HG02973 (cell line): ENCODE results near the gene SERTAD3.
"Not testable (repeated sequence)": the region's sequence is repeated elsewhere in the genome, so short reads cannot be mapped to it uniquely, and the experiment has no call there.

Experiments
- ATAC-seq: cut with Tn5 transposase; IDR thresholded peaks from one replicate; pipeline ENCODE4 v1.9.1; 2021; ENCODE audit warnings: moderate library complexity; ENCODE audit not compliant: unreplicated experiment

Gene SERTAD3

DNA sequence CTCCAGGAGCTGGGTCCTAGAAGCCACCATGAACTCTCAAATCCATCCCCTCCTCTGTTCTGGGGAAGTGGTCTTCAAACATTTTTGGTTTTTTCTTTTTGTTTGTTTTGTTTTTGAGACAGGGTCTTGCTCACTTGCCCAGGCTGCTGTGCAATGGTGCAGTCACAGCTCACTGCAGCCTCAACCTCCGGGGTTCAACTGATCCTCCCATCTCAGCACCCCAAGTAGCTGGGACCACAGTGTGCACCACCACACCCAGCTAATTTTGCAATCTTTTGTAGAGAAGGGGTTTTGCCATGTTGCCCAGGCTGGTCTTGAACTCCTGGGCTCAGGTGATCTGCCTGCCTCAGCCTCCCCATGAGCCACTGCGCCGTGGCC is 14.5 kb upstream of the SERTAD3 start:
- no peak for ATAC-seq

- no peak for ATAC-seq
These were observed 13.9 kb upstream of the SERTAD3 start for GRCh38 chr19:40457953-40458596.

GRCh38 chr19:40457048-40457447 is 12.9 kb upstream of the SERTAD3 start:
- no peak for ATAC-seq

- not testable (repeated sequence) for ATAC-seq
These were observed 9.8 kb upstream of the SERTAD3 start for GRCh38 chr19:40453943-40454342.

GRCh38 chr19:40453151-40453735 is 9.1 kb upstream of the SERTAD3 start:
- no peak for ATAC-seq

- no peak for ATAC-seq
These were observed 7.9 kb upstream of the SERTAD3 start for GRCh38 chr19:40452016-40452415.

- ATAC-seq = no peak
These were observed 6.5 kb upstream of the SERTAD3 start for GRCh38 chr19:40450664-40451063.

DNA sequence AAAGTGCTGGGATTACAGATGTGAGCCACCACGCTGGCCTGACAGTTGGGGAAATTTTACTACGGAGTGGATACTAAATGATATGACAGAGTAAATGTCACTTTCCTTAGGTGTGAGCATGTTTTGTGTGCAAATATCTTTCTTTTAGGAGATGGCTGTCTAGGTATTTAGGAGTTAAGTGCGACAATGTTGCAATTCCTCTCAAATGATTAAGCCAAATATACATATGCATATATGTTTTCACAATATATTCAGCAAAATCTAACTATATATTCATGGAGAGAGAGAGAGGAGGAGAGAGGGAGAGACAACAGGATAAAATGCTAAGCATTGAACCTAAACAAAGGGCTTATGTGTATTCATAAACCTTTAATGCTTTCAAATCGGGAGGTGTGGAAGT is 5.4 kb upstream of the SERTAD3 start:
- no peak for ATAC-seq

GRCh38 chr19:40446263-40446784 is 2.2 kb upstream of the SERTAD3 start:
- no peak for ATAC-seq

GRCh38 chr19:40445780-40446262 is 1.7 kb upstream of the SERTAD3 start:
- ATAC-seq = no peak

GRCh38 chr19:40444825-40445312 is 734 bp upstream of the SERTAD3 start:
- no peak for ATAC-seq

GRCh38 chr19:40443131-40443999 is 770 bp downstream of the SERTAD3 start:
- peak; percentile 67 for ATAC-seq

GRCh38 chr19:40442328-40443130 is 1.6 kb downstream of the SERTAD3 start:
- ATAC-seq = no peak

- no peak for ATAC-seq
These were observed 2.3 kb downstream of the SERTAD3 start for GRCh38 chr19:40441719-40442253.

DNA sequence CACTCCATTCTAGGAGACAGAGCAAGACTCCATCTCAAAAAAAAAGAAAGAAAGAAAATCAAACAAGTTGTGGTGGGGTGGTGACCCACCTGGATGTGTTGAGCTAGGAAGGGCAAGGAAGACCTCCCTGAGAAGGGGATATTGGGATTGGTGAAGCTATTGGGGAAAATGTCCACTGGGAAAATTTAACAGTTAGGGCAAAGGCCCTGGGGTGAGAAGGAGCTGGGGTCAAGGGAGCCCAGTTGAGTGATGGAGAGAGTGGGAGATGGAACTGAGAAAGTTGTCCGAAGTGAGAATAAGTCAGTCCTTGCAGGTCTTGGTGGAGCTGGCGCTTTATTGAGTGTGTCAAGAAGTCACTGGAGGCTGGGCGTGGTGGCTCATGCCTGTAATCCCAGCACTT is 5.9 kb downstream of the SERTAD3 start:
- ATAC-seq = no peak

DNA sequence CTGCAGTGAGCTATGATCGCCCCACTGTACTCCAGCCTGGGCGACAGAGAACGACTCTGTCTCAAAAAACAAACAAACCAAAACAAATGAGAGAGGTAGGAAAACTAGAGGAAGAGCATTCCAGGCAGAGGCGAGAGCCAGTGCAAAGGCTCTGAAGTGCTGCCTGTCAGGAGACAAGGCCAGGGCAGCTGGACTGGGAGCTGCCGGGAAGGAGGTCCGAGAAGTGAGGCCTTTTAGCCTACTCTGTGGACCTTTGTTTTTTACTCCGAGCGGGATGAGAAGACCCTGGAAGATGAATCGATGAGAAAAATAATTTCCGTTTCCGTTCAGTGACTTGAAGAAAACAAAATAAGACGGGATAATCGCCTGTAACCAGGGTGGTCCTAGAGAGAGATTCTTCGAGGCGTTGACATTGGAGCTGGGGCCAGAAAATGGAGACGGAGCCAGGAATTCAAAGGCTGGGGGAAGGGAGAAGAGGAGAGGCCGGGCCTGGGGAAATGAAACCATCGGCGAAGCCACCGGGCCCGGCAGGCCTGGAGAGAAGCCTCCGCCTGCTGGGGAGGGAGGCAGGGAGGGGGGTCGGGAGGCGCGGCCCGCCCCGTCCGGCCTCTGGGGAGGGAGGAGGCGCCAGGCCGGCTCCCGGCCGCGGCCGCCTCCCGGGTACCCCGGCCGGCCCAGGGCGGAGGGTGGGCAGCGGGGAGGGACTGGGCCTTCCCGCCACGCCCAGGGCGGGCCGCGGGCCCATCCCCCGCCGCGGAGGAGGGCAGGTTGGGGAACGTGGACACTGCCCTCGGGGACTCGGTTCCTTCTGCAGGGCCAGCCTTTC is 10.5 kb downstream of the SERTAD3 start:
- ATAC-seq = no peak

GRCh38 chr19:40432760-40433159 is 11.4 kb downstream of the SERTAD3 start:
- not testable (repeated sequence) for ATAC-seq

- no peak for ATAC-seq
These were observed 12.4 kb downstream of the SERTAD3 start for GRCh38 chr19:40431698-40432097.

DNA sequence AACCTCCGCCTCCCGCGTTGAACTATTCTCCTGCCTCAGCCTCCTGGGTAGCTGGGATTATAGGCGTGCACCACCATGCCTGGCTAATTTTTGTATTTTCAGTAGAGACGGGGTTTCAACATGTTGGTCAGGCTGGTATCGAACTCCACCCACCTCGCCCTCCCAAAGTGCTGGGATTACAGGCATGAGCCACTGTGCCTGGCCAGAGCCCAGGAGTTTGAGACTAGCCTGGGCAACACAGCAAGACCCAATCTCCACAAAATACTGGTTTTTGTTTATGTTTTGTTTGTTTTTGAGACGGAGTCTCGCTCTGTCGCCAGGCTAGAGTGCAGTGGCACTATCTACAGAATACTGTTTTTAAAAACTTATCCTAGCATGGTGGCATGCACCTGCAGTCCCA is 13.9 kb downstream of the SERTAD3 start:
- not testable (repeated sequence) for ATAC-seq
